Liver (tissue), 9 donors: Measurements from ENCODE around the gene KLRF1. TPM values are rescaled to one million over a fixed set of nuclear protein-coding genes. Genes with fewer than 3 reads are reported as not detected.

Source experiments
- DNase-seq: peaks from one replicate; pipeline ENCODE4 v3.0.0-alpha.2; 2017; ENCODE audit warnings: low spot score
- H3K27ac ChIP-seq, 2 donors: one replicate each; pipeline ENCODE4 v1.7.0; 2013; ENCODE audit warnings: inconsistent platforms in 2 of 2, low read length in 2 of 2, control low read depth in 1 of 2, low read depth in 1 of 2, mild to moderate bottlenecking in 1 of 2
- H3K27me3 ChIP-seq, 4 donors: one replicate each; pipeline versions ENCODE4 v1.6.1 to v1.7.0; 2013; ENCODE audit warnings: low read length in 3 of 4, inconsistent platforms in 1 of 4, mild to moderate bottlenecking in 1 of 4, moderate library complexity in 1 of 4; ENCODE audit not compliant: control insufficient read depth in 4 of 4, insufficient read depth in 4 of 4
- H3K36me3 ChIP-seq, 4 donors: one replicate each; pipeline versions ENCODE4 v1.6.1 to v1.7.0; 2013; ENCODE audit warnings: low read length in 3 of 4, mild to moderate bottlenecking in 3 of 4, low read depth in 1 of 4, moderate library complexity in 1 of 4; ENCODE audit not compliant: control insufficient read depth in 4 of 4, insufficient read depth in 3 of 4
- H3K4me1 ChIP-seq, 4 donors: one replicate each; pipeline versions ENCODE4 v1.6.1 to v1.7.0; 2013; ENCODE audit warnings: low read length in 3 of 4, mild to moderate bottlenecking in 3 of 4, moderate library complexity in 1 of 4; ENCODE audit not compliant: control insufficient read depth in 4 of 4, insufficient read depth in 4 of 4
- H3K4me3 ChIP-seq, 3 donors: one replicate each; pipeline versions ENCODE4 v1.6.1 to v1.7.0; 2013; ENCODE audit warnings: low read length in 3 of 3, control low read depth in 1 of 3, low read depth in 1 of 3, mild to moderate bottlenecking in 1 of 3
- H3K9ac ChIP-seq, 2 donors: one replicate each; pipeline ENCODE4 v1.7.0; 2013; ENCODE audit warnings: low read length in 2 of 2, mild to moderate bottlenecking in 2 of 2, moderate library complexity in 2 of 2, control low read depth in 1 of 2, low read depth in 1 of 2
- H3K9me3 ChIP-seq, 4 donors: one replicate each; pipeline versions ENCODE4 v1.6.1 to v1.7.0; 2013; ENCODE audit warnings: low read length in 3 of 4; ENCODE audit not compliant: control insufficient read depth in 4 of 4
- FOXA1 ChIP-seq: IDR thresholded peaks from 2 replicates; pipeline ENCODE4 v1.6.1; 2016; ENCODE audit warnings: antibody characterized with exemption
- FOXA2 ChIP-seq: IDR thresholded peaks from 2 replicates; pipeline ENCODE4 v1.6.1; 2016; ENCODE audit warnings: antibody characterized with exemption
- GABPA ChIP-seq, 2 donors: IDR thresholded peaks in 1 of 2; conservative IDR thresholded peaks in 1 of 2; 2 replicates each; pipeline ENCODE4 v1.6.1; 2016; ENCODE audit warnings: antibody characterized with exemption in 2 of 2, mild to moderate bottlenecking in 1 of 2, moderate library complexity in 1 of 2
- JUND ChIP-seq, 2 donors: IDR thresholded peaks; 2 replicates each; pipeline ENCODE4 v1.6.1; 2016; ENCODE audit warnings: antibody characterized with exemption in 2 of 2
- NR2F2 ChIP-seq: IDR thresholded peaks from 2 replicates; pipeline ENCODE4 v1.6.1; 2016; ENCODE audit warnings: antibody characterized with exemption
- RAD21 ChIP-seq, 2 donors: IDR thresholded peaks; 2 replicates each; pipeline ENCODE4 v1.6.1; 2016; ENCODE audit warnings: antibody characterized with exemption in 2 of 2, mild to moderate bottlenecking in 2 of 2
- RXRA ChIP-seq, 2 donors: IDR thresholded peaks; 2 replicates each; pipeline ENCODE4 v1.6.1; 2017 to 2018; ENCODE audit warnings: antibody characterized with exemption in 2 of 2, mild to moderate bottlenecking in 1 of 2
- SP1 ChIP-seq: IDR thresholded peaks from 2 replicates; pipeline ENCODE4 v1.6.1; 2018; ENCODE audit warnings: antibody characterized with exemption, mild to moderate bottlenecking
- TAF1 ChIP-seq: conservative IDR thresholded peaks from 2 replicates; pipeline ENCODE4 v1.6.1; 2016; ENCODE audit warnings: antibody characterized with exemption, mild to moderate bottlenecking
- YY1 ChIP-seq: IDR thresholded peaks from 2 replicates; pipeline ENCODE4 v1.6.1; 2016; ENCODE audit warnings: antibody characterized with exemption, mild to moderate bottlenecking
- WGBS: extraction: QIAGEN DNeasy Blood & Tissue Kit; methylation state at CpG from one replicate; pipeline ENCODE4 v1.1.7; 2013; 5-methylcytosine and 5-hydroxymethylcytosine counted together
- polyA plus RNA-seq, 2 donors: library from polyadenylated mRNA; stranded (reverse) in 1 of 2; unstranded in 1 of 2; fragments of 200-250 nt in 1 of 2; fragments of >200 nt in 1 of 2; fragmentation: Nextera tagmentation in 1 of 2; extraction: Ambion mirVana in 1 of 2; gene quantifications; one replicate each; pipeline versions ENCODE4 v1.2.1 to v1.2.3, GENCODE V29; 2013 to 2015
- total RNA-seq, 2 donors: library from RNA; depleted of rRNA; stranded (reverse); fragments of >200 nt; gene quantifications; one replicate each; pipeline ENCODE4 v1.2.3, GENCODE V29; 2014
- TF ChIP-seq, protein P1 (sequence below): IDR thresholded peaks from 2 replicates; pipeline ENCODE4 v1.6.1; 2016; ENCODE audit warnings: antibody characterized with exemption, mild to moderate bottlenecking
- TF ChIP-seq, protein P2 (sequence below): IDR thresholded peaks from 2 replicates; pipeline ENCODE4 v1.6.1; 2016; ENCODE audit warnings: antibody characterized with exemption
- TF ChIP-seq, protein P3 (sequence below): IDR thresholded peaks from 2 replicates; pipeline ENCODE4 v1.6.1; 2016; ENCODE audit warnings: antibody characterized with exemption
- TF ChIP-seq, protein P4 (sequence below): fragments of 150-350 bp; IDR thresholded peaks from 2 replicates; pipeline ENCODE4 v1.5.1; 2017; ENCODE audit warnings: improper control_type of control experiment, low read depth, low read length; ENCODE audit not compliant: missing input control
- TF ChIP-seq, protein P5 (sequence below): IDR thresholded peaks from 2 replicates; pipeline ENCODE4 v1.6.1; 2016; ENCODE audit warnings: antibody characterized with exemption
- donor health status: healthy.
- donor health status: healthy.
- donor health status: healthy.
- donor health status: healthy.
- donor health status: healthy.

The KLRF1 gene
- total and polyA plus RNA-seq, 4 donors = 0.18 to 1.5 (median 0.76) TPM

DNA sequence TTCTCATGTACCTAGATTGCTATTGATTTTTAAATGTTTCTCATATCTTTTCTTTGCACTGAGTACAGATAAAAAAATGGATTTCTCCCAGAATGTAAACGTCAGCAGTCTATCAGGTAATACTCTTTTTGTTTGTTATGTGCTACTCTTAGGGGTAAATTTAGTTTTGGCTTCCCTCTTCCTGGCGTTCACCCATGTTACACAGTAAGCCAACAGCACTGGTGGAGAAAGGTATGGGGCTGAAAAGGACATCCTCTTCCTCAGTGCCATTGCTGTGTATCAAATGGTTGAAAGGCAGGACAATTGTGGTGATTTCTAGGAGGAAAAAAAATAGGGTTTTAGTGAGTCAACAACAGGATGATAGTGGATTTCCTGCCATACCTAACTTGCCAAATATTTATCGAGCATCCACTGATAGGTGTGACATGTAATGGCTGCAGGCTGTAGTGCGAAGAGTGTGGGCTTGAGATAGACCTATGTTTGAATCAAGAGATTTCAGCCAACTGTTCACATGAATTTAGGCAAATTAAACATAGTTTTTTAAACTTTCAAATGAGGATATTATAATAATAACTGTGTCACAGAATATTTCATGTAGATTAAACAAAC is 61.5 kb downstream of the KLRF1 start:
- H3K36me3 ChIP-seq = no peaks in the 10 kb centered on the region
- TF ChIP-seq RAD21 (IDR thresholded peaks at IDR 0.05) = no peak
- TF ChIP-seq RXRA (IDR thresholded peaks at IDR 0.05) = no peak
- TF ChIP-seq FOXA1 = no peak
- TF ChIP-seq, protein P1, sequence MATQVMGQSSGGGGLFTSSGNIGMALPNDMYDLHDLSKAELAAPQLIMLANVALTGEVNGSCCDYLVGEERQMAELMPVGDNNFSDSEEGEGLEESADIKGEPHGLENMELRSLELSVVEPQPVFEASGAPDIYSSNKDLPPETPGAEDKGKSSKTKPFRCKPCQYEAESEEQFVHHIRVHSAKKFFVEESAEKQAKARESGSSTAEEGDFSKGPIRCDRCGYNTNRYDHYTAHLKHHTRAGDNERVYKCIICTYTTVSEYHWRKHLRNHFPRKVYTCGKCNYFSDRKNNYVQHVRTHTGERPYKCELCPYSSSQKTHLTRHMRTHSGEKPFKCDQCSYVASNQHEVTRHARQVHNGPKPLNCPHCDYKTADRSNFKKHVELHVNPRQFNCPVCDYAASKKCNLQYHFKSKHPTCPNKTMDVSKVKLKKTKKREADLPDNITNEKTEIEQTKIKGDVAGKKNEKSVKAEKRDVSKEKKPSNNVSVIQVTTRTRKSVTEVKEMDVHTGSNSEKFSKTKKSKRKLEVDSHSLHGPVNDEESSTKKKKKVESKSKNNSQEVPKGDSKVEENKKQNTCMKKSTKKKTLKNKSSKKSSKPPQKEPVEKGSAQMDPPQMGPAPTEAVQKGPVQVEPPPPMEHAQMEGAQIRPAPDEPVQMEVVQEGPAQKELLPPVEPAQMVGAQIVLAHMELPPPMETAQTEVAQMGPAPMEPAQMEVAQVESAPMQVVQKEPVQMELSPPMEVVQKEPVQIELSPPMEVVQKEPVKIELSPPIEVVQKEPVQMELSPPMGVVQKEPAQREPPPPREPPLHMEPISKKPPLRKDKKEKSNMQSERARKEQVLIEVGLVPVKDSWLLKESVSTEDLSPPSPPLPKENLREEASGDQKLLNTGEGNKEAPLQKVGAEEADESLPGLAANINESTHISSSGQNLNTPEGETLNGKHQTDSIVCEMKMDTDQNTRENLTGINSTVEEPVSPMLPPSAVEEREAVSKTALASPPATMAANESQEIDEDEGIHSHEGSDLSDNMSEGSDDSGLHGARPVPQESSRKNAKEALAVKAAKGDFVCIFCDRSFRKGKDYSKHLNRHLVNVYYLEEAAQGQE = no peak
- no peak for TF ChIP-seq SP1
- TF ChIP-seq, protein P2, sequence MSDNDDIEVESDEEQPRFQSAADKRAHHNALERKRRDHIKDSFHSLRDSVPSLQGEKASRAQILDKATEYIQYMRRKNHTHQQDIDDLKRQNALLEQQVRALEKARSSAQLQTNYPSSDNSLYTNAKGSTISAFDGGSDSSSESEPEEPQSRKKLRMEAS = no peak
- TF ChIP-seq TAF1 = no peak
- TF ChIP-seq JUND (IDR thresholded peaks at IDR 0.05) = no peak
- no peak for TF ChIP-seq NR2F2
- TF ChIP-seq, protein P3, sequence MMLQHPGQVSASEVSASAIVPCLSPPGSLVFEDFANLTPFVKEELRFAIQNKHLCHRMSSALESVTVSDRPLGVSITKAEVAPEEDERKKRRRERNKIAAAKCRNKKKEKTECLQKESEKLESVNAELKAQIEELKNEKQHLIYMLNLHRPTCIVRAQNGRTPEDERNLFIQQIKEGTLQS = no peak
- TF ChIP-seq YY1 = no peak
- TF ChIP-seq, protein P4, sequence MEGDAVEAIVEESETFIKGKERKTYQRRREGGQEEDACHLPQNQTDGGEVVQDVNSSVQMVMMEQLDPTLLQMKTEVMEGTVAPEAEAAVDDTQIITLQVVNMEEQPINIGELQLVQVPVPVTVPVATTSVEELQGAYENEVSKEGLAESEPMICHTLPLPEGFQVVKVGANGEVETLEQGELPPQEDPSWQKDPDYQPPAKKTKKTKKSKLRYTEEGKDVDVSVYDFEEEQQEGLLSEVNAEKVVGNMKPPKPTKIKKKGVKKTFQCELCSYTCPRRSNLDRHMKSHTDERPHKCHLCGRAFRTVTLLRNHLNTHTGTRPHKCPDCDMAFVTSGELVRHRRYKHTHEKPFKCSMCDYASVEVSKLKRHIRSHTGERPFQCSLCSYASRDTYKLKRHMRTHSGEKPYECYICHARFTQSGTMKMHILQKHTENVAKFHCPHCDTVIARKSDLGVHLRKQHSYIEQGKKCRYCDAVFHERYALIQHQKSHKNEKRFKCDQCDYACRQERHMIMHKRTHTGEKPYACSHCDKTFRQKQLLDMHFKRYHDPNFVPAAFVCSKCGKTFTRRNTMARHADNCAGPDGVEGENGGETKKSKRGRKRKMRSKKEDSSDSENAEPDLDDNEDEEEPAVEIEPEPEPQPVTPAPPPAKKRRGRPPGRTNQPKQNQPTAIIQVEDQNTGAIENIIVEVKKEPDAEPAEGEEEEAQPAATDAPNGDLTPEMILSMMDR = no peak
- no peak for TF ChIP-seq FOXA2
- TF ChIP-seq, protein P5, sequence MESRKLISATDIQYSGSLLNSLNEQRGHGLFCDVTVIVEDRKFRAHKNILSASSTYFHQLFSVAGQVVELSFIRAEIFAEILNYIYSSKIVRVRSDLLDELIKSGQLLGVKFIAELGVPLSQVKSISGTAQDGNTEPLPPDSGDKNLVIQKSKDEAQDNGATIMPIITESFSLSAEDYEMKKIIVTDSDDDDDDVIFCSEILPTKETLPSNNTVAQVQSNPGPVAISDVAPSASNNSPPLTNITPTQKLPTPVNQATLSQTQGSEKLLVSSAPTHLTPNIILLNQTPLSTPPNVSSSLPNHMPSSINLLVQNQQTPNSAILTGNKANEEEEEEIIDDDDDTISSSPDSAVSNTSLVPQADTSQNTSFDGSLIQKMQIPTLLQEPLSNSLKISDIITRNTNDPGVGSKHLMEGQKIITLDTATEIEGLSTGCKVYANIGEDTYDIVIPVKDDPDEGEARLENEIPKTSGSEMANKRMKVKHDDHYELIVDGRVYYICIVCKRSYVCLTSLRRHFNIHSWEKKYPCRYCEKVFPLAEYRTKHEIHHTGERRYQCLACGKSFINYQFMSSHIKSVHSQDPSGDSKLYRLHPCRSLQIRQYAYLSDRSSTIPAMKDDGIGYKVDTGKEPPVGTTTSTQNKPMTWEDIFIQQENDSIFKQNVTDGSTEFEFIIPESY = no peak
- TF ChIP-seq GABPA (IDR thresholded peaks at IDR 0.05 in 1 of 2, conservative IDR thresholded peaks at IDR 0.05 in 1 of 2) = no peak
- no peak overlapping the region for H3K27ac ChIP-seq
- peaks cover 0 to 5% (median 0%) of the 10 kb centered on the region in 4 donors for H3K4me1 ChIP-seq
- H3K27me3 ChIP-seq = no peaks in the 10 kb centered on the region
- DNase-seq = no peak
- no peak overlapping the region for H3K4me3 ChIP-seq
- H3K9ac ChIP-seq = no peak overlapping the region
- no peaks in the 10 kb centered on the region for H3K9me3 ChIP-seq
- WGBS = 34% methylated on average over 4 of the region's 4 CpGs

Other genes with a start within 250 kb of the KLRF1 start
- 1 to 10 TPM in 1 of 2 donors, under 1 TPM in 1; 0.75 to 1.2 TPM for gene KLRB1, start 219.6 kb upstream of the KLRF1 start, total RNA-seq
- gene KLRB1, start 219.6 kb upstream of the KLRF1 start, polyA plus RNA-seq = 1 to 10 TPM in 1 of 2 donors, under 1 TPM in 1; 0.53 to 1.2 TPM
- gene CLEC2D, start 157.8 kb upstream of the KLRF1 start, total RNA-seq = 1 to 10 TPM; 3.1 to 3.7 TPM
- 1 to 10 TPM in 1 of 2 donors, under 1 TPM in 1; 0.16 to 2.8 TPM for gene CLEC2D, start 157.8 kb upstream of the KLRF1 start, polyA plus RNA-seq
- gene CLECL1, start 94.4 kb upstream of the KLRF1 start, total RNA-seq = under 1 TPM; 0.17 to 0.42 TPM
- gene CLECL1, start 94.4 kb upstream of the KLRF1 start, polyA plus RNA-seq = under 1 TPM; 0.33 to 0.36 TPM
- 1 to 10 TPM; 1.8 to 2.7 TPM for gene CD69, start 66.6 kb upstream of the KLRF1 start, total RNA-seq
- 1 to 10 TPM; 1.3 to 1.6 TPM for gene CD69, start 66.6 kb upstream of the KLRF1 start, polyA plus RNA-seq
- 1 to 10 TPM; 3.1 to 3.2 TPM for gene CLEC2B, start 41.9 kb downstream of the KLRF1 start, total RNA-seq
- gene CLEC2B, start 41.9 kb downstream of the KLRF1 start, polyA plus RNA-seq = 1 to 10 TPM; 2.9 to 4.2 TPM
- not detected for gene KLRF2, start 54.0 kb downstream of the KLRF1 start, total RNA-seq
- not detected for gene KLRF2, start 54.0 kb downstream of the KLRF1 start, polyA plus RNA-seq
- gene CLEC2A, start 104.9 kb downstream of the KLRF1 start, total RNA-seq = not detected
- gene CLEC2A, start 104.9 kb downstream of the KLRF1 start, polyA plus RNA-seq = not detected
- 1 to 10 TPM; 2.3 to 3.4 TPM for gene CLEC12A, start 143.9 kb downstream of the KLRF1 start, total RNA-seq
- 1 to 10 TPM; 3.0 to 4.7 TPM for gene CLEC12A, start 143.9 kb downstream of the KLRF1 start, polyA plus RNA-seq
- 10 to 100 TPM; 28.0 to 29.8 TPM for gene CLEC1B, start 171.6 kb downstream of the KLRF1 start, total RNA-seq
- gene CLEC1B, start 171.6 kb downstream of the KLRF1 start, polyA plus RNA-seq = 10 to 100 TPM; 33.2 to 36.4 TPM
- gene CLEC12B, start 183.1 kb downstream of the KLRF1 start, total RNA-seq = under 1 TPM; 0.17 to 0.23 TPM
- under 1 TPM; 0.16 to 0.24 TPM for gene CLEC12B, start 183.1 kb downstream of the KLRF1 start, polyA plus RNA-seq
- gene CLEC9A, start 203.2 kb downstream of the KLRF1 start, total RNA-seq = under 1 TPM in 1 of 2 donors, not detected in 1; 0.14 TPM
- under 1 TPM in 1 of 2 donors, not detected in 1; 0.03 TPM for gene CLEC9A, start 203.2 kb downstream of the KLRF1 start, polyA plus RNA-seq